ENCODE results near the gene RALGPS1. TPM values are rescaled to one million over a fixed set of nuclear protein-coding genes. Genes with fewer than 3 reads are reported as not detected.

Gene RALGPS1
- total RNA-seq, 1 experiment from 2014 or later: 0.42 TPM

Other genes with a start within 250 kb of the RALGPS1 start
- gene ZBTB43, start 109.7 kb upstream of the RALGPS1 start, total RNA-seq (2014; rRNA removed; shearing (Covaris generic)): 11.1 and 28.5 TPM in 2 replicates
- gene ZBTB34, start 54.1 kb upstream of the RALGPS1 start, total RNA-seq (2014; rRNA removed; shearing (Covaris generic)): 2.7 TPM in 2 replicates
- gene ANGPTL2, start 207.9 kb downstream of the RALGPS1 start, total RNA-seq (2014; rRNA removed; shearing (Covaris generic)): 5.0 and 5.2 TPM in 2 replicates